Tibial artery (tissue), 4 donors: ENCODE results near the gene CTAGE6.
"Not testable (repeated sequence)": the region's sequence is repeated elsewhere in the genome, so short reads cannot be mapped to it uniquely, and the experiment has no call there.

Experiments used
- DNase-seq, 2 donors: peaks; one replicate each; pipeline ENCODE4 v3.0.0-alpha.2; 2019
- H3K27ac ChIP-seq, 2 donors: fragments of 200-600 bp; sonication (generic) in 1 of 2; 1 replicate in 1 of 2; 2 replicates in 1 of 2; pipeline ENCODE4 v1.5.1; 2018 to 2019; ENCODE audit warnings: mild to moderate bottlenecking in 1 of 2
- H3K27me3 ChIP-seq, 2 donors: fragments of 200-600 bp; sonication (generic) in 1 of 2; one replicate each; pipeline versions ENCODE4 v1.5.1 to v1.6.0; 2016 to 2019
- H3K36me3 ChIP-seq, 3 donors: fragments of 200-600 bp; sonication (generic) in 2 of 3; one replicate each; pipeline ENCODE4 v1.5.1; 2016 to 2019; ENCODE audit warnings: mild to moderate bottlenecking in 2 of 3
- H3K4me1 ChIP-seq, 4 donors: fragments of 200-600 bp; sonication (generic) in 2 of 4; 1 replicate in 3 of 4; 2 replicates in 1 of 4; pipeline ENCODE4 v1.5.1; 2016 to 2019
- H3K4me3 ChIP-seq, 2 donors: fragments of 200-600 bp; sonication (generic) in 1 of 2; 1 replicate in 1 of 2; 2 replicates in 1 of 2; pipeline ENCODE4 v1.5.1; 2018 to 2019; ENCODE audit warnings: mild to moderate bottlenecking in 2 of 2
- H3K9me3 ChIP-seq, 3 donors: fragments of 200-600 bp; sonication (generic) in 1 of 3; one replicate each; pipeline ENCODE4 v1.5.1; 2016 to 2019
- intact Hi-C: fragments of 100-400 bp; cut with DNase I; formaldehyde crosslinking; loops from one replicate; pipeline ENCODE4 v1.15.0; 2023; ENCODE audit warnings: low total_unique reads
- TF ChIP-seq, protein P1 (sequence below), 2 experiments: fragments of 200-600 bp in 1 of 2; fragments of 450-650 bp in 1 of 2; IDR thresholded peaks; one replicate each; pipeline ENCODE4 v1.5.1; 2017 to 2019; ENCODE audit warnings: antibody characterized with exemption in 2 of 2, mild to moderate bottlenecking in 1 of 2, moderate library complexity in 1 of 2

CTAGE6 gene

DNA sequence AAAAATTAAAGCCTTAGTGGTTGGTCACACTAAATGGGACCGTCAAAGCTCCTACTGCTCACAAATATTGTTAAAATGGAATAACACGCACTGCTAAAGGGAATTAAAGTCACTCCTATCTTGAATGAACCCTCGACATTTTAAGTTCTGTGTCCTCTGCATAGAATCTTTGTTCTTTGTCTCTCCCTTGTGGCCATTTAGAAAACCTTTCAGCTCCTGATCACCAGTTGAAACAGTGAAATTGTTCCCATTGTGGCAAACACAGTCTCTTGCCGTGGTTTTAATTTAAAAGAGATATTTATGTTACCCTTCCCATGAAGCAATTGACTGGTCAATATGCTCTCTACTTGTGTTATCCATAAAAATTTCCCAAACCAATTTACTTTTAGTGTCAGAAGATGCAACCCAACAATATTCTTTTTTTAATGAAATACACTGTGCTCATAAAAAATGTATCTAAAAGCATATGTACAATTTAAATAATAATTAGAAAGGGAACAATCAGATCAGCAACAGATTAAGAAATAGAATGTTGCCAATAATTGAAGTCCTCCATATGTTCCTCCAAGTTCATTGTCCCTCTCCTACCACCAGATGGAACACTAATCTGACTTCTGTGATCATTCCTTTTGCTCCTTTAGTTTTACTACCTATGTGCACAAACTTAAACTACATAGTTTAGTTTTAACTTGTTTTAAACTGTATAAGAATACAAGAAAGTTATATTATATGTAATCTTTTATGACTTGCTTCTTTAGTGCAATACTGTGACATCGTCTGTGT, 20.3 kb downstream of the CTAGE6 start:
- H3K27ac ChIP-seq, H3K27me3 ChIP-seq, H3K36me3 ChIP-seq, H3K9me3 ChIP-seq, intact Hi-C loops, DNase-seq, H3K4me3 ChIP-seq, H3K4me1 ChIP-seq: not testable (repeated sequence)
- TF ChIP-seq, protein P1, sequence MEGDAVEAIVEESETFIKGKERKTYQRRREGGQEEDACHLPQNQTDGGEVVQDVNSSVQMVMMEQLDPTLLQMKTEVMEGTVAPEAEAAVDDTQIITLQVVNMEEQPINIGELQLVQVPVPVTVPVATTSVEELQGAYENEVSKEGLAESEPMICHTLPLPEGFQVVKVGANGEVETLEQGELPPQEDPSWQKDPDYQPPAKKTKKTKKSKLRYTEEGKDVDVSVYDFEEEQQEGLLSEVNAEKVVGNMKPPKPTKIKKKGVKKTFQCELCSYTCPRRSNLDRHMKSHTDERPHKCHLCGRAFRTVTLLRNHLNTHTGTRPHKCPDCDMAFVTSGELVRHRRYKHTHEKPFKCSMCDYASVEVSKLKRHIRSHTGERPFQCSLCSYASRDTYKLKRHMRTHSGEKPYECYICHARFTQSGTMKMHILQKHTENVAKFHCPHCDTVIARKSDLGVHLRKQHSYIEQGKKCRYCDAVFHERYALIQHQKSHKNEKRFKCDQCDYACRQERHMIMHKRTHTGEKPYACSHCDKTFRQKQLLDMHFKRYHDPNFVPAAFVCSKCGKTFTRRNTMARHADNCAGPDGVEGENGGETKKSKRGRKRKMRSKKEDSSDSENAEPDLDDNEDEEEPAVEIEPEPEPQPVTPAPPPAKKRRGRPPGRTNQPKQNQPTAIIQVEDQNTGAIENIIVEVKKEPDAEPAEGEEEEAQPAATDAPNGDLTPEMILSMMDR (IDR thresholded peaks at IDR 0.05): peak; percentile 50 to 52

DNA sequence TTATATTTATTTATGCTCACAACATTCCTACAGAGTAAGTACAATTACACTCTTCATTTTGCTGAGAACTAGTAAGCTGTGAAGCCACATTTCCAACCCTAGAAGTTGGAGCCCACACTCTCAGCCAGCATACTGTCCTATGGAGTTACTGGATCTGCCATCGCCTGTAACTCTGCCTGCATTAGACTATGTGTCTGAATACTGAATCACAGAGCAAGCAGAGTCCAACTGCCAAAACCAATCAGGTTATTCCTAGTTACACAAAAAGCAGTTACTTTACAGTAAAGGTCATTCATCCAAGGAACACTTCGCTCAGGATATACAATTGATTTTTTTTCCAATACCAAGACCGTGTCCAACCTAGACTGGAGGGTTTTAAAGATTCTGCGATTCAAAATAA, 21.5 kb downstream of the CTAGE6 start:
- DNase-seq: no peak
- Histone ChIP-seq H3K9me3 (no peaks in the 10 kb centered on the region), H3K4me1 (no peaks in the 10 kb centered on the region), H3K27ac (no peak overlapping the region), H3K36me3 (no peaks in the 10 kb centered on the region), H3K4me3 (no peak overlapping the region), H3K27me3 (no peaks in the 10 kb centered on the region)
- TF ChIP-seq, protein P1 (IDR thresholded peaks at IDR 0.05): no peak
- intact Hi-C loops: no loop called here

DNA sequence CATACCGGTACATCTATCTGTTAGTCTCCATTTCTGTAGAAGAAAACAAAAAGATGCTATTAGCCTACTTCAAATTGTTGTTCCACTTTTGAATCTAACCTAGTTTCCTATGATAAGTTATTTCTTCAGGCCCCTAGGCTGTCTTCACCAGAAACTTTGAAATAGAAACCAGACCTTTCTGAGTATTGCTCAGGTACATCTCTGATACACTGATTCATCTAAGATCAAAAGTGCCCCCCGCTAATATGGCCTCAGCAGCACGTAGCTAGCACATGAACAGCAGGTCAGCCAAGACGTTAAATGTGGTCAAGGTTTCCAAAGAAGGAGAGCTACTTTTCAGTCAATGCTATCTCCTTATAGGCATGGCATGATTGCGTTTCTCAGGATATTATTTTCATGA, 23.6 kb downstream of the CTAGE6 start:
- TF ChIP-seq, protein P1 (IDR thresholded peaks at IDR 0.05): no peak
- Histone ChIP-seq H3K4me3 (no peak overlapping the region), H3K4me1 (no peaks in the 10 kb centered on the region), H3K27me3 (no peaks in the 10 kb centered on the region), H3K9me3 (no peaks in the 10 kb centered on the region), H3K36me3 (peaks cover 0 to 4% (median 0%) of the 10 kb centered on the region in 3 donors), H3K27ac (no peak overlapping the region)
- intact Hi-C loops: no loop called here
- DNase-seq: no peak

DNA sequence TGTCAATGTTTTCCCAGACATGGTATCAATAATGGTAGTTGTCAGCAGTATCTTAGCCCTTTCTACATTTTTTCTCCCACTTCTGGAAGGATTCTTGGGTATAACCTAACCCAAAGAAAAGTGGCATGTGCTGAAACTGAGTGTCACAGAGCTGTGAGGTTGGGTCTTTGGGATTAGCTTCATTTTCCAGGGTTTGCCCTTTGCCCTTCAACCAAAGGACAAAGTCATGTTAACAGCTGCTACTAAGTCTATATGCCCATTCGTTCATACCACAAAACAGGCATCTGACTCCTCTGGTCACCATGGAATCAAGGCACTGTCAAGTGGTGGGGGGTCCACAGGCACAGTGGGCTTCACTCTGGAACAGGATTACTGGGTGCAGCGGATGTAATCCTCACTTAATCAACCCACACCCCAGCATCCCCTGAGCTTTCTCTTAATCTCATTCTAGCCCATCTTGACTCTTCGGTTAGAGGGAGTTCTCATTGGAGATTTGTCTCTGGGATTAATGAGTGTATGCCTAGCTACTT, 29.1 kb downstream of the CTAGE6 start:
- H3K4me3 ChIP-seq: no peak overlapping the region
- no peaks in the 10 kb centered on the region for H3K9me3 ChIP-seq
- DNase-seq: no peak
- intact Hi-C loops: no loop called here
- H3K36me3 ChIP-seq: peaks cover 0 to 9% (median 4%) of the 10 kb centered on the region in 3 donors
- no peaks in the 10 kb centered on the region for H3K27me3 ChIP-seq
- H3K4me1 ChIP-seq: no peaks in the 10 kb centered on the region
- no peak overlapping the region for H3K27ac ChIP-seq
- TF ChIP-seq, protein P1 (IDR thresholded peaks at IDR 0.05): no peak

DNA sequence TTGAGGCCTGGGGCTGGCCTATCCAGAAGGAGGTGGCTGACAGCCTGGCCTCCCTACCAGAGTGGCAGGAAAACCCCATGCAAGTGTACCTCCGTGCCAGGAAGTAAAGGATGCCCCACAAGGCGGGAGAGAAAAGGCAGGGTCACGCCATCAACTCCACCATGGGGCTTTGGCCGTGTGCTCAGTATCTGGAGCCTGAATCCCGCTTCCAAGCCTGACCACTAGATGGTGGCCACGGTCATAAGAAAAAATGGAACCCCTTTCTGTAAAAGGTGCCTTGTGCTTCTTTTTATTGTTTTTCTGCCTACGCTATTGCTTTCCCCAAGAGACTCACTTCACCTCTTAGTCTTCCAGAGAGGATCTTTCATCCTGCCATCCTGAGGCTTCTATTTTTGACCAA, 29.9 kb downstream of the CTAGE6 start:
- H3K9me3 ChIP-seq, H3K4me1 ChIP-seq, H3K4me3 ChIP-seq, intact Hi-C loops, H3K27ac ChIP-seq, H3K27me3 ChIP-seq, H3K36me3 ChIP-seq, DNase-seq: not testable (repeated sequence)

DNA sequence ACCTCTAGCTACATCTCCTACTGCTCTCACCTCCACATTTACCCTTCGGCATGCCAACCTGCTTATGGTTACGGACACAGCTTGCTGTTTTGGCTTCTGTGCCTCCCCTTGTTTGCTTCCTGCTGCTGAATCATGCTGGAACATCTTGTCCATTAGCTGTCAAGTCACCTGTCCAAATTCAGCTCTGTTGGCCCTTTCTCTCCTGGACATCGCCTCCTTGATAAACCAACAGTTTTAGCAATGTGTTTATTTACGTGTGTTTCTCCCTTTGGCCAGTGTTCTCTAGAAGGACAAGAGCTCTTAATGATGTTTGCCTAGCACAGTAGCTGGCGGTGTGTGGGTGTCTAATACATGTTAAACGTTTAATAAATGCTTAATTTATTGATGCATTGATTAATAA, 31.4 kb downstream of the CTAGE6 start:
- H3K27me3 ChIP-seq, H3K36me3 ChIP-seq, H3K9me3 ChIP-seq, H3K4me1 ChIP-seq, H3K27ac ChIP-seq, intact Hi-C loops, DNase-seq, H3K4me3 ChIP-seq: not testable (repeated sequence)

DNA sequence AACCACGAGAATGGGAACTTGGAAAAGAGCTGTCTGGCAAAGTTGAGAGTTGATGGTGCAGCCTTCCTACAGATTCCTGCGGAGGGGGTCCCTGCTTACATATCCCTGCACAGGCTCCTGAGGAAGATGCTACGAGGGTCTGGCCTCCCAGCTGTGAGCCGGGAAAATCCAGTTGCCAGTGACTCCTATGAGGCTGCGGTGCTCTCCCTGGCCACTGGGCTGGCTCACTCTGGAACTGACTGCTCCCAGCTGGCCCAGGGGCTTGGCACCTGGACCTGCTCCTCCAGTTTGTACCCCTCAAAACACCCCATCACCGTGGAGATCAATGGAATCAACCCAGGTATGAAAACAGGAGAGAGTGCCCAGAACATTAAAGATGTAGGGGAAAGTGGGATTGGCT, 37.2 kb downstream of the CTAGE6 start:
- DNase-seq, H3K27ac ChIP-seq, H3K27me3 ChIP-seq, intact Hi-C loops, H3K36me3 ChIP-seq, H3K9me3 ChIP-seq, H3K4me1 ChIP-seq, H3K4me3 ChIP-seq: not testable (repeated sequence)

DNA sequence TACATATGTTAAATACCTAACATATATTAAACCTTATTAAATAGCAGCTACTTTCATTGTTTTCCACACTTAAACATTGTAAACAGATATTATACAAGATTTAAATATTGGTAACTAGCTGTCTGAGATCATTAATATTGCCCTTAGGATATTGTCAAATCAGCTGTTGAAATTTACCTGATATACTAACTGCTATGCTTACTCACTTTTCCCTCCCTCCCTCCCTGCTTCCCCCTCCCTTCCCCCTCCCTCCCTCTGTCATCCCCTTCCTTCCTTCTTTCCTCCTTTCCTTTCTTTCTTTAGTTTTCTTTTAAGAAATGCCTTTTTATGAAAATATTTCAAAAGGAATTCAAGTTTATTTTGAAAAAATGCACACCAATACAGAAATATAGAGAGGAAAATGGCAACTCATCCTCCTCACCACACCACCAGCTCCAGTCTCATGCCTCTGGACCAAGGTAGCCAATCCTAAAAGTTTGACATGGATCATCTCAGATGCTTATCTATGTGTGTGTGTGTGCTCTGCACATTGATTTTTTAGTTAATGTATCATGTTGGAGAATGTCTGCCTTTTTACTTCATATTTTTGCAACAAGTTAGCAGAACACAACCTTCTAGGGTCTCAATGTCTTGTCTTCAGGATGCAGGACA, 41.8 kb downstream of the CTAGE6 start:
- H3K4me3 ChIP-seq, DNase-seq, H3K27ac ChIP-seq, H3K27me3 ChIP-seq, H3K4me1 ChIP-seq, intact Hi-C loops, H3K36me3 ChIP-seq, H3K9me3 ChIP-seq: not testable (repeated sequence)

DNA sequence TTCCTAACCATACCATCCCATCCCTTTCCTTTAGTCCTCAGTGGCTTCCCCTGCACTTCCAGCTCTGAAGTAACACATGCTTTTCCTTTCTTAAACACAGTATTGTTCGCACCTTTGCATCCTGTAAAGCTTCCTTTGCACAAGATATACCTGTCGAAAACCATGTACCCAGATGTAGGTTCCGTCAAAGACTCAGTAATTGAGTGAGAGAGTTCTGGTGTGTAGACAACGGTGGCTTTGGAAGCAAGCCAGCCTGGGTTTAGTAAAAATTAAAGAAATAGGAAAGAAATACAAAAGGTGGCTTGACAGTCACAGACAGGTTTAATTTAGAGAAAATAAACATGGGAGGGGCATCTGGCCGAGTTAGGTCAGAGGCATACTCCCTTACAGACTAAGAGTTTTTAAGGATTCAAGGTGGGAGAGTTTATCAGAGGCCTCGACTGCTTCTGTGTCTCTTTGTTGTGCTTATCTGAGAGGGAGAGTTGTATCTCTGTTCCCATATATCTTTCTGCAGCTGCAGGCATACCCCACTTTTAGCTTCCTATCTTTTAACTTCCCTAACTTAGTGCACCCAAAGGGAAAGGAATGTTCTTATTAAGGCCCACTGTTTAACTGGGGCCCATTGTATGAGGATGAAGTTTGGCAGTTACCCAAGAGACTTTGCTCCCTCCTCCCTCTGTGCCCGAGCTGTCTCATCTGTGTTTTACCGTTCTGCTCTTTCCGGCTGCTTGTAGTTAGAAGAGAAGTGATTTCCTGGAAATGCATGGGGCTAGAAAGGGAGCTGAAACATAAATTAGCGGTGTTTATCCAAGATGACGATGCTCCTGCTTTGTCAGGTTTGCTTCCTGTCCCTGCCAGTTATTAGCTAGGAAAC, 42.7 kb downstream of the CTAGE6 start:
- H3K4me3 ChIP-seq, H3K27me3 ChIP-seq, H3K4me1 ChIP-seq, intact Hi-C loops, H3K9me3 ChIP-seq, DNase-seq, H3K27ac ChIP-seq, H3K36me3 ChIP-seq: not testable (repeated sequence)
